A673 (cell line): ENCODE results near the gene NDUFS1.

ENCODE experiments used
- EZH2 ChIP-seq: fragments of 200-600 bp; sonication (generic); IDR thresholded peaks from 2 replicates; pipeline ENCODE4 v1.6.1; 2017; ENCODE audit warnings: borderline replicate concordance, low read depth, mild to moderate bottlenecking, mixed read lengths, antibody characterized with exemption, low read length; ENCODE audit not compliant: poor library complexity, severe bottlenecking
- TF ChIP-seq, protein P1 (sequence below): fragments of 300-800, 200-600 bp; sonication (generic); conservative IDR thresholded peaks from 2 replicates; pipeline ENCODE4 v1.5.1; 2017; ENCODE audit warnings: low read depth, mild to moderate bottlenecking, antibody characterized with exemption, low read length, moderate library complexity, mixed read lengths

DNA sequence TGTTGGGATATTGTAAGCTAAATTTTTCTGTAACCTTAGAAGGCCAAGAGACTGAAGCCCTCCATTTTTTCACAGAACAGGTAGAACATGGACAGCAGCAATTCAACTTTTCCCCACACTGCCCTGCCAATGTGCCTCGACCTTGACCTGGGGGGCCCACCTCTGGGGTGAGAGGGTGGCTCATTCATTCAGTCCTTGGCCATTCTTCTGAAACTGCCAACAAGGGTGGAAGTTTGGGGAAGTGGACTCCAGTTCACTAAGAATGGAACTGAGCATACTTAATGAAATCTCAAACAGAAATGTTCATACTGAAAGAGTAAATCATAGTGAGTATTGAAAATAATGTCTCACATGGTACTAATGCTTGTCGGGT lies 1.5 kb upstream of the NDUFS1 start:
- TF ChIP-seq EZH2 = no peak
- TF ChIP-seq, protein P1, sequence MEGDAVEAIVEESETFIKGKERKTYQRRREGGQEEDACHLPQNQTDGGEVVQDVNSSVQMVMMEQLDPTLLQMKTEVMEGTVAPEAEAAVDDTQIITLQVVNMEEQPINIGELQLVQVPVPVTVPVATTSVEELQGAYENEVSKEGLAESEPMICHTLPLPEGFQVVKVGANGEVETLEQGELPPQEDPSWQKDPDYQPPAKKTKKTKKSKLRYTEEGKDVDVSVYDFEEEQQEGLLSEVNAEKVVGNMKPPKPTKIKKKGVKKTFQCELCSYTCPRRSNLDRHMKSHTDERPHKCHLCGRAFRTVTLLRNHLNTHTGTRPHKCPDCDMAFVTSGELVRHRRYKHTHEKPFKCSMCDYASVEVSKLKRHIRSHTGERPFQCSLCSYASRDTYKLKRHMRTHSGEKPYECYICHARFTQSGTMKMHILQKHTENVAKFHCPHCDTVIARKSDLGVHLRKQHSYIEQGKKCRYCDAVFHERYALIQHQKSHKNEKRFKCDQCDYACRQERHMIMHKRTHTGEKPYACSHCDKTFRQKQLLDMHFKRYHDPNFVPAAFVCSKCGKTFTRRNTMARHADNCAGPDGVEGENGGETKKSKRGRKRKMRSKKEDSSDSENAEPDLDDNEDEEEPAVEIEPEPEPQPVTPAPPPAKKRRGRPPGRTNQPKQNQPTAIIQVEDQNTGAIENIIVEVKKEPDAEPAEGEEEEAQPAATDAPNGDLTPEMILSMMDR = no peak
